ENCODE data around the gene TESK2.
"Not testable (repeated sequence)": the region's sequence is repeated elsewhere in the genome, so short reads cannot be mapped to it uniquely, and the experiment has no call there.

Gene TESK2

GRCh38 chr1:45375104-45376090 is 115.6 kb downstream of the TESK2 start:
- DNase-seq (ENCODE audit: low spot score), result no peak

- DNase-seq (ENCODE audit: low spot score), result no peak
Measured at GRCh38 chr1:45373573-45373972, 117.4 kb downstream of the TESK2 start.

- no peak for DNase-seq (ENCODE audit: low spot score)
Measured at GRCh38 chr1:45370575-45370974, 120.4 kb downstream of the TESK2 start.

GRCh38 chr1:45365051-45365450 is 125.9 kb downstream of the TESK2 start:
- DNase-seq (ENCODE audit: low spot score), result no peak

- DNase-seq (ENCODE audit: low spot score), result no peak
Measured at GRCh38 chr1:45364294-45364693, 126.7 kb downstream of the TESK2 start.

- not testable (repeated sequence) for DNase-seq (ENCODE audit: low spot score)
Measured at GRCh38 chr1:45360981-45361380, 130.0 kb downstream of the TESK2 start.

GRCh38 chr1:45359882-45360513 is 131.0 kb downstream of the TESK2 start:
- DNase-seq (ENCODE audit: low spot score), result peak; percentile 61

- no peak for DNase-seq (ENCODE audit: low spot score)
Measured at GRCh38 chr1:45356186-45356585, 134.8 kb downstream of the TESK2 start.

- no peak for DNase-seq (ENCODE audit: low spot score)
Measured at GRCh38 chr1:45355683-45356082, 135.3 kb downstream of the TESK2 start.

GRCh38 chr1:45354838-45355237 is 136.1 kb downstream of the TESK2 start:
- no peak for DNase-seq (ENCODE audit: low spot score)

GRCh38 chr1:45353685-45354084 is 137.3 kb downstream of the TESK2 start:
- DNase-seq (ENCODE audit: low spot score), result no peak

- no peak for DNase-seq (ENCODE audit: low spot score)
Measured at GRCh38 chr1:45351508-45351907, 139.5 kb downstream of the TESK2 start.

GRCh38 chr1:45348966-45349677 is 141.8 kb downstream of the TESK2 start:
- DNase-seq (ENCODE audit: low spot score), result no peak

GRCh38 chr1:45348609-45348965 is 142.4 kb downstream of the TESK2 start:
- no peak for DNase-seq (ENCODE audit: low spot score)

- no peak for DNase-seq (ENCODE audit: low spot score)
Measured at GRCh38 chr1:45348020-45348419, 142.9 kb downstream of the TESK2 start.

- no peak for DNase-seq (ENCODE audit: low spot score)
Measured at GRCh38 chr1:45346473-45346872, 144.5 kb downstream of the TESK2 start.

GRCh38 chr1:45345014-45345413 is 145.9 kb downstream of the TESK2 start:
- no peak for DNase-seq (ENCODE audit: low spot score)

GRCh38 chr1:45344499-45344898 is 146.5 kb downstream of the TESK2 start:
- no peak for DNase-seq (ENCODE audit: low spot score)

GRCh38 chr1:45340816-45341466 is 150.0 kb downstream of the TESK2 start:
- no peak for DNase-seq (ENCODE audit: low spot score)

GRCh38 chr1:45339789-45340558 is 151.0 kb downstream of the TESK2 start, which contains the start of the genes MUTYH and TOE1:
MUTYH (minus strand) TSS chr1:45340440; CDS start chr1:45334505, 5,935 bp downstream.
TOE1 (plus strand) TSS chr1:45340170; CDS start chr1:45340253, 83 bp downstream.
- peak; percentile 81 for DNase-seq (ENCODE audit: low spot score)
